CD4-positive, alpha-beta T cell treated with Interleukin-1 beta for 1 hour (primary cell): ENCODE measurements around the gene TAF7.
"Not testable (repeated sequence)": the region's sequence is repeated elsewhere in the genome, so short reads cannot be mapped to it uniquely, and the experiment has no call there.

Experiments used
- DNase-seq, 2 donors: peaks; one replicate each; pipeline ENCODE4 v3.0.0-alpha.2; 2020 to 2022

Gene TAF7

GRCh38 chr5:141320225-141321169, at the start of gene TAF7:
TAF7 (minus strand) TSS chr5:141320784; CDS start chr5:141320044, 740 bp downstream.
- peak; percentile 94 for DNase-seq

- DNase-seq: no peak
These were observed 45.7 kb upstream of the TAF7 start for GRCh38 chr5:141366016-141366896.

GRCh38 chr5:141363952-141364660, 43.5 kb upstream of the TAF7 start, which contains the start of gene PCDHGA5:
PCDHGA5 (plus strand) TSS chr5:141364162; CDS start chr5:141364331, 169 bp downstream.
- no peak for DNase-seq

- DNase-seq: no peak
These were observed 42.1 kb upstream of the TAF7 start for GRCh38 chr5:141362719-141363118.

GRCh38 chr5:141360685-141361084, 40.1 kb upstream of the TAF7 start:
- DNase-seq: no peak

GRCh38 chr5:141359790-141360426, 39.3 kb upstream of the TAF7 start, which contains the start of gene PCDHGB2:
PCDHGB2 (plus strand) TSS chr5:141359994; CDS start chr5:141360136, 142 bp downstream.
- DNase-seq: peak in 1 of 2 donors; percentile 41

- DNase-seq: no peak
These were observed 36.4 kb upstream of the TAF7 start for GRCh38 chr5:141356950-141357349.

GRCh38 chr5:141356133-141356532, 35.5 kb upstream of the TAF7 start:
- no peak for DNase-seq

- no peak for DNase-seq
These were observed 35.1 kb upstream of the TAF7 start for GRCh38 chr5:141355641-141356040.

GRCh38 chr5:141354900-141355469, 34.4 kb upstream of the TAF7 start, which contains the start of gene PCDHGA4:
PCDHGA4 (plus strand) TSS chr5:141355021; CDS start chr5:141355108, 87 bp downstream.
- peak in 1 of 2 donors; percentile 16 for DNase-seq

GRCh38 chr5:141351591-141351990, 31.0 kb upstream of the TAF7 start:
- no peak for DNase-seq

- DNase-seq: peak; percentile 18 to 46
These were observed 29.5 kb upstream of the TAF7 start, which contains the start of gene PCDHGB1 for GRCh38 chr5:141349917-141350619. PCDHGB1 (plus strand) TSS chr5:141350099; CDS start chr5:141350261, 162 bp downstream.

GRCh38 chr5:141346017-141346416, 25.4 kb upstream of the TAF7 start:
- not testable (repeated sequence) for DNase-seq

GRCh38 chr5:141345327-141345726, 24.7 kb upstream of the TAF7 start:
- no peak for DNase-seq

- no peak for DNase-seq
These were observed 23.4 kb upstream of the TAF7 start for GRCh38 chr5:141343953-141344463.

GRCh38 chr5:141343242-141343952, 22.8 kb upstream of the TAF7 start, which contains the start of gene PCDHGA3:
PCDHGA3 (plus strand) TSS chr5:141343829; CDS start chr5:141344034, 205 bp downstream.
- DNase-seq: no peak

- no peak for DNase-seq
These were observed 22.2 kb upstream of the TAF7 start for GRCh38 chr5:141342773-141343172.

- not testable (repeated sequence) for DNase-seq
These were observed 20.3 kb upstream of the TAF7 start for GRCh38 chr5:141340781-141341354.
